HepG2 (cell line): ENCODE measurements around the gene CFAP300. TPM values are rescaled to one million over a fixed set of nuclear protein-coding genes. Genes with fewer than 3 reads are reported as not detected.

Experiments used
- EEA1 ChIP-seq: sonication (generic); formaldehyde crosslinking; IDR thresholded peaks from 2 replicates; pipeline ENCODE4 v1.5.1; 2020; ENCODE audit warnings: mild to moderate bottlenecking, missing genetic modification reagents, borderline replicate concordance
- EZH2 ChIP-seq: conservative IDR thresholded peaks from 2 replicates; pipeline ENCODE4 v1.6.1; 2012; ENCODE audit warnings: mild to moderate bottlenecking, low read depth, low read length, moderate library complexity
- KDM6A ChIP-seq: IDR thresholded peaks from 2 replicates; pipeline ENCODE4 v1.6.1; 2016; ENCODE audit warnings: low read depth
- MAF1 ChIP-seq: sonication (generic); formaldehyde crosslinking; IDR thresholded peaks from 2 replicates; pipeline ENCODE4 v1.5.0; 2020; ENCODE audit warnings: missing genetic modification reagents, borderline replicate concordance
- RBAK ChIP-seq: sonication (generic); formaldehyde crosslinking; IDR thresholded peaks from 2 replicates; pipeline ENCODE4 v1.5.1; 2020; ENCODE audit warnings: mild to moderate bottlenecking, missing genetic modification reagents
- SIN3B ChIP-seq: fragments of 150-350 bp; IDR thresholded peaks from 2 replicates; pipeline ENCODE4 v1.6.1; 2014; ENCODE audit warnings: low read length
- ZNF205 ChIP-seq: IDR thresholded peaks from 2 replicates; pipeline ENCODE4 v1.6.1; 2018; ENCODE audit warnings: missing biosample characterization, missing genetic modification reagents
- ZNF414 ChIP-seq: sonication (generic); formaldehyde crosslinking; IDR thresholded peaks from 2 replicates; pipeline ENCODE4 v1.5.0; 2020; ENCODE audit warnings: missing genetic modification reagents
- ZNF547 ChIP-seq: sonication (generic); formaldehyde crosslinking; IDR thresholded peaks from 2 replicates; pipeline ENCODE4 v1.5.1; 2020; ENCODE audit warnings: mild to moderate bottlenecking, missing genetic modification reagents
- ZNF713 ChIP-seq: sonication (generic); formaldehyde crosslinking; IDR thresholded peaks from 2 replicates; pipeline ENCODE4 v1.4.0; 2020; ENCODE audit warnings: mild to moderate bottlenecking, missing genetic modification reagents
- ZNF746 ChIP-seq: sonication (generic); formaldehyde crosslinking; IDR thresholded peaks from 2 replicates; pipeline ENCODE4 v1.8.0; 2022; ENCODE audit warnings: mild to moderate bottlenecking, missing genetic modification reagents
- ZNF784 ChIP-seq: sonication (generic); formaldehyde crosslinking; IDR thresholded peaks from 2 replicates; pipeline ENCODE4 v1.5.1; 2020; ENCODE audit warnings: missing genetic modification reagents, mild to moderate bottlenecking, borderline replicate concordance
- polyA plus RNA-seq, 8 experiments: library from polyadenylated mRNA; depleted of rRNA in 3 of 8; stranded (reverse) in 7 of 8; unstranded in 1 of 8; fragments of >200 nt; fragmentation: Illumina TruSeq in 4 of 8; extraction: Trizol in 4 of 8; gene quantifications; 2 replicates each; pipeline versions ENCODE4 v1.2.1 to v1.2.3, GENCODE V29; 2011 to 2016; ENCODE audit warnings: low read depth in 4 of 8, missing spikeins in 1 of 8, mixed read lengths in 1 of 8; ENCODE audit not compliant: insufficient read depth in 1 of 8
- total RNA-seq, 5 experiments: library from RNA; depleted of rRNA; stranded (reverse); fragments of >200 nt; fragmentation: Illumina TruSeq; extraction: Trizol; gene quantifications; 2 replicates each; pipeline ENCODE4 v1.2.3, GENCODE V29; 2016; ENCODE audit warnings: low read depth in 1 of 5
- TF ChIP-seq, protein P1 (sequence below): sonication (generic); formaldehyde crosslinking; IDR thresholded peaks from 2 replicates; pipeline ENCODE4 v1.4.0; 2020; ENCODE audit warnings: missing genetic modification reagents, borderline replicate concordance
- TF ChIP-seq, protein P2 (sequence below): sonication (generic); formaldehyde crosslinking; IDR thresholded peaks from 2 replicates; pipeline ENCODE4 v1.8.1; 2023; ENCODE audit warnings: mild to moderate bottlenecking, missing genetic modification reagents
- TF ChIP-seq, protein P3 (sequence below): sonication (generic); formaldehyde crosslinking; IDR thresholded peaks from 2 replicates; pipeline ENCODE4 v1.8.0; 2022; ENCODE audit warnings: low read depth, missing genetic modification reagents
- TF ChIP-seq, protein P4 (sequence below), 2 experiments: sonication (generic) in 1 of 2; formaldehyde crosslinking in 1 of 2; IDR thresholded peaks; 2 replicates each; pipeline versions ENCODE4 v1.4.0 to v1.6.1; 2016 to 2020; ENCODE audit warnings: borderline replicate concordance in 1 of 2, low read depth in 1 of 2, mild to moderate bottlenecking in 1 of 2, missing genetic modification reagents in 1 of 2

Gene CFAP300
- total and polyA plus RNA-seq, 2 of the 13 experiments (the other 11 are each of a cell fraction or from before 2014, with no cell fraction given), result not detected

DNA sequence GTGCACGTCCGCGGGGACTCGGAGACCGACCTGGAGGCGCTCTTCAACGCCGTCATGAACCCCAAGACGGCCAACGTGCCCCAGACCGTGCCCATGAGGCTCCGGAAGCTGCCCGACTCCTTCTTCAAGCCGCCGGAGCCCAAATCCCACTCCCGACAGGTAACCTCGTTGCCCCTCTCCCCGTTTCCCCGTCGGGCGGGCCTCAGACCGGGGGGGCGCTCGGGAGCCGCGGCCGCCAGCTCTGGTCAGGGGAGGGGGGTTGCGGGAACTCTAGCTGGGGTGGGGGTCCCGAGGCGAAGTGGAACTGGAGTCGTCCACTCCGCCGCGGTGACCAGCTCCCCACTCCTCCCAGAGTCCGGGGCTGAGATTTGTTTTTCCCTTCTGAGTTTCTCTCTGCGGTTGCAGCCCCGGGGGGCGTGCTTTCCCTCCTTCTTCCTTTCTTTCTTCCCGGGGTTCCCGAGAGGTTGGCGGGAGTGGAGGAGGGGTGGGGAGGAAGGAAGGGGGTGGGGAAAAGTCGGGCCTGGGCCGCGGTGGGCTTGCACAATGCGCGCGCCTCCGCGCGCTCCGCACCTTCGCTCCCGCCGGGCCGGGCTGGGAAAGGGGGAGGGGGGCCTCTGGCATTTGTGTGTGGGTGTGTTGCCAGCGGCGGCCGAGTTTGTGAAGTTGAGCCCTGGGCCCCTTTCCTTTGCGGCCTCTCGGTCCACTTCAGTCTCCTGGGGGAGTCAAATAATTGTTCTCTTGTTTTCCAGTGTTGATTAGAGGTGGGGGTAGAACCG is 64.0 kb downstream of the CFAP300 start (continued):
- TF ChIP-seq EZH2 (no peak), ZNF205 (CRISPR knock-in tag) (no peak), KDM6A (CRISPR knock-in tag) (peak; percentile 58; the same call in 1 of the 2 replicates), SIN3B (no peak), MAF1 (CRISPR knock-in tag) (0 out of 2 replicates have a peak, but pooled peaks have one; percentile 44), ZNF414 (CRISPR knock-in tag) (no peak; the same call in 1 of the 2 replicates), ZNF547 (CRISPR knock-in tag) (no peak), ZNF713 (CRISPR knock-in tag) (no peak), ZNF784 (CRISPR knock-in tag) (no peak; the same call in 1 of the 2 replicates), RBAK (CRISPR knock-in tag) (no peak), ZNF746 (peak; percentile 86), EEA1 (CRISPR knock-in tag) (no peak)
- TF ChIP-seq, protein P1, sequence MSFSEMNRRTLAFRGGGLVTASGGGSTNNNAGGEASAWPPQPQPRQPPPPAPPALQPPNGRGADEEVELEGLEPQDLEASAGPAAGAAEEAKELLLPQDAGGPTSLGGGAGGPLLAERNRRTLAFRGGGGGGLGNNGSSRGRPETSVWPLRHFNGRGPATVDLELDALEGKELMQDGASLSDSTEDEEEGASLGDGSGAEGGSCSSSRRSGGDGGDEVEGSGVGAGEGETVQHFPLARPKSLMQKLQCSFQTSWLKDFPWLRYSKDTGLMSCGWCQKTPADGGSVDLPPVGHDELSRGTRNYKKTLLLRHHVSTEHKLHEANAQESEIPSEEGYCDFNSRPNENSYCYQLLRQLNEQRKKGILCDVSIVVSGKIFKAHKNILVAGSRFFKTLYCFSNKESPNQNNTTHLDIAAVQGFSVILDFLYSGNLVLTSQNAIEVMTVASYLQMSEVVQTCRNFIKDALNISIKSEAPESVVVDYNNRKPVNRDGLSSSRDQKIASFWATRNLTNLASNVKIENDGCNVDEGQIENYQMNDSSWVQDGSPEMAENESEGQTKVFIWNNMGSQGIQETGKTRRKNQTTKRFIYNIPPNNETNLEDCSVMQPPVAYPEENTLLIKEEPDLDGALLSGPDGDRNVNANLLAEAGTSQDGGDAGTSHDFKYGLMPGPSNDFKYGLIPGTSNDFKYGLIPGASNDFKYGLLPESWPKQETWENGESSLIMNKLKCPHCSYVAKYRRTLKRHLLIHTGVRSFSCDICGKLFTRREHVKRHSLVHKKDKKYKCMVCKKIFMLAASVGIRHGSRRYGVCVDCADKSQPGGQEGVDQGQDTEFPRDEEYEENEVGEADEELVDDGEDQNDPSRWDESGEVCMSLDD (CRISPR knock-in tag), result no peak; the same call in 1 of the 2 replicates
- TF ChIP-seq, protein P2, sequence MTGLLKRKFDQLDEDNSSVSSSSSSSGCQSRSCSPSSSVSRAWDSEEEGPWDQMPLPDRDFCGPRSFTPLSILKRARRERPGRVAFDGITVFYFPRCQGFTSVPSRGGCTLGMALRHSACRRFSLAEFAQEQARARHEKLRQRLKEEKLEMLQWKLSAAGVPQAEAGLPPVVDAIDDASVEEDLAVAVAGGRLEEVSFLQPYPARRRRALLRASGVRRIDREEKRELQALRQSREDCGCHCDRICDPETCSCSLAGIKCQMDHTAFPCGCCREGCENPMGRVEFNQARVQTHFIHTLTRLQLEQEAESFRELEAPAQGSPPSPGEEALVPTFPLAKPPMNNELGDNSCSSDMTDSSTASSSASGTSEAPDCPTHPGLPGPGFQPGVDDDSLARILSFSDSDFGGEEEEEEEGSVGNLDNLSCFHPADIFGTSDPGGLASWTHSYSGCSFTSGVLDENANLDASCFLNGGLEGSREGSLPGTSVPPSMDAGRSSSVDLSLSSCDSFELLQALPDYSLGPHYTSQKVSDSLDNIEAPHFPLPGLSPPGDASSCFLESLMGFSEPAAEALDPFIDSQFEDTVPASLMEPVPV (CRISPR knock-in tag), result 0 out of 2 replicates have a peak, but pooled peaks have one; percentile 68
- TF ChIP-seq, protein P3, sequence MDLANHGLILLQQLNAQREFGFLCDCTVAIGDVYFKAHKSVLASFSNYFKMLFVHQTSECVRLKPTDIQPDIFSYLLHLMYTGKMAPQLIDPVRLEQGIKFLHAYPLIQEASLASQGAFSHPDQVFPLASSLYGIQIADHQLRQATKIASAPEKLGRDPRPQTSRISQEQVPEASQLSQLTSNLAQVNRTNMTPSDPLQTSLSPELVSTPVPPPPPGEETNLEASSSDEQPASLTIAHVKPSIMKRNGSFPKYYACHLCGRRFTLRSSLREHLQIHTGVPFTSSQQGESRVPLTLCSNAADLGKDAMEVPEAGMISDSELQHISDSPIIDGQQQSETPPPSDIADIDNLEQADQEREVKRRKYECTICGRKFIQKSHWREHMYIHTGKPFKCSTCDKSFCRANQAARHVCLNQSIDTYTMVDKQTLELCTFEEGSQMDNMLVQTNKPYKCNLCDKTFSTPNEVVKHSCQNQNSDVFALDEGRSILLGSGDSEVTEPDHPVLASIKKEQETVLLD (CRISPR knock-in tag), result no peak; the same call in 1 of the 2 replicates
- TF ChIP-seq, protein P4, sequence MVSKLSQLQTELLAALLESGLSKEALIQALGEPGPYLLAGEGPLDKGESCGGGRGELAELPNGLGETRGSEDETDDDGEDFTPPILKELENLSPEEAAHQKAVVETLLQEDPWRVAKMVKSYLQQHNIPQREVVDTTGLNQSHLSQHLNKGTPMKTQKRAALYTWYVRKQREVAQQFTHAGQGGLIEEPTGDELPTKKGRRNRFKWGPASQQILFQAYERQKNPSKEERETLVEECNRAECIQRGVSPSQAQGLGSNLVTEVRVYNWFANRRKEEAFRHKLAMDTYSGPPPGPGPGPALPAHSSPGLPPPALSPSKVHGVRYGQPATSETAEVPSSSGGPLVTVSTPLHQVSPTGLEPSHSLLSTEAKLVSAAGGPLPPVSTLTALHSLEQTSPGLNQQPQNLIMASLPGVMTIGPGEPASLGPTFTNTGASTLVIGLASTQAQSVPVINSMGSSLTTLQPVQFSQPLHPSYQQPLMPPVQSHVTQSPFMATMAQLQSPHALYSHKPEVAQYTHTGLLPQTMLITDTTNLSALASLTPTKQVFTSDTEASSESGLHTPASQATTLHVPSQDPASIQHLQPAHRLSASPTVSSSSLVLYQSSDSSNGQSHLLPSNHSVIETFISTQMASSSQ (IDR thresholded peaks at IDR 0.05; ENCODE audit: low read depth), result no peak
- TF ChIP-seq, protein P4 (CRISPR knock-in tag; IDR thresholded peaks at IDR 0.05; ENCODE audit: borderline replicate concordance), result peak; percentile 76; the same call in 1 of the 2 replicates
